Colonic mucosa (tissue), 4 donors: Measurements from ENCODE around the gene GPA33. TPM values are rescaled to one million over a fixed set of nuclear protein-coding genes. Genes with fewer than 3 reads are reported as not detected.
A peak's percentile ranks its signal among the peaks of the same experiment; 100 is the strongest.

Source experiments
- DNase-seq: peaks from one replicate; pipeline ENCODE4 v3.0.0-alpha.2; 2020
- H3K27ac ChIP-seq: fragments of 200-600 bp; one replicate; pipeline ENCODE4 v1.8.0; 2021
- H3K27me3 ChIP-seq: fragments of 200-600 bp; one replicate; pipeline ENCODE4 v1.8.0; 2021
- H3K36me3 ChIP-seq: fragments of 200-600 bp; one replicate; pipeline ENCODE4 v1.8.0; 2021
- H3K4me1 ChIP-seq: fragments of 200-600 bp; one replicate; pipeline ENCODE4 v1.8.0; 2021; ENCODE audit warnings: mild to moderate bottlenecking
- H3K4me3 ChIP-seq: fragments of 200-600 bp; one replicate; pipeline ENCODE4 v1.8.0; 2021
- H3K9ac ChIP-seq, 2 donors: one replicate each; pipeline ENCODE4 v1.7.0; 2013; ENCODE audit warnings: control low read depth in 2 of 2, low read depth in 2 of 2, low read length in 2 of 2
- H3K9me3 ChIP-seq: fragments of 200-600 bp; one replicate; pipeline ENCODE4 v1.8.0; 2021
- CTCF ChIP-seq: fragments of 200-600 bp; IDR thresholded peaks from one replicate; pipeline ENCODE4 v1.8.0; 2022; ENCODE audit warnings: antibody characterized with exemption, mild to moderate bottlenecking
- intact Hi-C: fragments of 100-400 bp; cut with DNase I; formaldehyde crosslinking; loops from one replicate; pipeline ENCODE4 v1.14.1; 2022
- total RNA-seq, 2 donors: library from RNA; stranded (reverse); fragmentation: NEBNext Ultra II Directional in 1 of 2; extraction: Animal tissue kit (Norgen Biotek cat#: 25700) in 1 of 2; gene quantifications; one replicate each; pipeline ENCODE4 v1.2.1, GENCODE V29; 2021
- donor health status: healthy.
- donor health status: DM: no; HTN: no; CAD: no.
- donor health status: DM: no; HTN: no; CAD: no.

The GPA33 gene
- total RNA-seq, 2 donors from 2014 or later, result 438 to 531 TPM

DNA sequence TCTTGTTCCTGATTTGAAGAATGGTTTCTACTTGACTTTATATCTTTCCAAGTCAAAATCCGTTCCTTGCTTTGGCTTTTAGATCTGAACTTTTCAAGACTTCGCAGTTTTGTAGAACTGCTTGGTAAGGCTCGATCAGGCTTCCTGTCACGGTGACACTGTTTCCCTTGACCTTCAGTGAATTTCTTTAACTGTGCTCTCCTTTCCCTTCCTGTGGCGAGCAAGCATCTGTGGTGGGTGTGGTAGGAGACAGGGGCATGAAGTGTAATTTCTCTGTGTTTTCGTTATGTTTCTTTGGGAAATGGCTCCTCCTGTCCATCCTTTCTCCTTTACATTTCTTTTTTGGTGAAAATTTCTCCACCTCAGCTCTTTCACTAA lies 14.1 kb upstream of the GPA33 start:
- Histone ChIP-seq H3K27ac (no peak overlapping the region), H3K4me1 (no peaks in the 10 kb centered on the region), H3K27me3 (no peaks in the 10 kb centered on the region), H3K36me3 (no peaks in the 10 kb centered on the region), H3K4me3 (no peak overlapping the region), H3K9me3 (no peaks in the 10 kb centered on the region), H3K9ac (no peak overlapping the region)
- DNase-seq, result no peak
- TF ChIP-seq CTCF, result no peak
- intact Hi-C loops, result no loop called here

GRCh38 chr1:167102906-167103573 lies 12.9 kb upstream of the GPA33 start:
- intact Hi-C loops, result no loop called here
- no peak for DNase-seq
- no peaks in the 10 kb centered on the region for H3K36me3 ChIP-seq
- H3K4me1 ChIP-seq, result no peaks in the 10 kb centered on the region
- no peak overlapping the region for H3K4me3 ChIP-seq
- H3K27ac ChIP-seq, result no peak overlapping the region
- H3K9ac ChIP-seq, result no peak overlapping the region
- no peaks in the 10 kb centered on the region for H3K27me3 ChIP-seq
- no peak for TF ChIP-seq CTCF
- no peaks in the 10 kb centered on the region for H3K9me3 ChIP-seq

GRCh38 chr1:167101754-167102153 lies 11.6 kb upstream of the GPA33 start:
- H3K9ac ChIP-seq, result no peak overlapping the region
- no peaks in the 10 kb centered on the region for H3K4me1 ChIP-seq
- TF ChIP-seq CTCF, result no peak
- no peak overlapping the region for H3K4me3 ChIP-seq
- no peak for DNase-seq
- H3K27me3 ChIP-seq, result no peaks in the 10 kb centered on the region
- intact Hi-C loops, result no loop called here
- no peaks in the 10 kb centered on the region for H3K9me3 ChIP-seq
- no peaks in the 10 kb centered on the region for H3K36me3 ChIP-seq
- no peak overlapping the region for H3K27ac ChIP-seq

GRCh38 chr1:167100730-167101129 lies 10.6 kb upstream of the GPA33 start:
- no peak overlapping the region for H3K9ac ChIP-seq
- H3K36me3 ChIP-seq, result no peaks in the 10 kb centered on the region
- no peaks in the 10 kb centered on the region for H3K9me3 ChIP-seq
- no peak overlapping the region for H3K4me3 ChIP-seq
- H3K4me1 ChIP-seq, result no peaks in the 10 kb centered on the region
- DNase-seq, result no peak
- TF ChIP-seq CTCF, result no peak
- H3K27ac ChIP-seq, result peak overlapping the region; percentile 34
- intact Hi-C loops, result no loop called here
- no peaks in the 10 kb centered on the region for H3K27me3 ChIP-seq

DNA sequence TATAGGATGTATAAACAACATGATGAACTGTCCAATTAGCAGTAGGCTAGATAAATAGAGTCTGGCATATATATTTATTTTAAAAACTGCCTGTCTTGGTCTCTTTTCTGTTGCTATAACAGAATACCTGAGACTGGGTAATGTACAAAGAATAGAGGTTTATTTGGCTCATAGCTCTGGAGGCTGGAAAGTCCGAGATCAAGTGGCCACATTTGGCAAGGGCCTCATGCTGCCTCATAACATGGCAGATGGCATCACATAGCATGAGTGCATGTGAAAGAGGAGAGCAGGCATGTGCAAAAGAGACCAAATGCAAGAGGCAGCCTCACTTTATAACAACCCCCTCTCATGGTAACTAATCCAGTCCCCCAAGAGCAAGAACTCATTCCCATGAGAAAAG lies 9.7 kb upstream of the GPA33 start:
- H3K27me3 ChIP-seq, result no peaks in the 10 kb centered on the region
- no peak overlapping the region for H3K27ac ChIP-seq
- H3K4me1 ChIP-seq, result no peaks in the 10 kb centered on the region
- H3K9ac ChIP-seq, result no peak overlapping the region
- no peak for DNase-seq
- H3K36me3 ChIP-seq, result no peaks in the 10 kb centered on the region
- no peak overlapping the region for H3K4me3 ChIP-seq
- intact Hi-C loops, result no loop called here
- no peaks in the 10 kb centered on the region for H3K9me3 ChIP-seq
- TF ChIP-seq CTCF, result no peak
